ENCODE data around the gene SRP19.

The SRP19 gene

DNA sequence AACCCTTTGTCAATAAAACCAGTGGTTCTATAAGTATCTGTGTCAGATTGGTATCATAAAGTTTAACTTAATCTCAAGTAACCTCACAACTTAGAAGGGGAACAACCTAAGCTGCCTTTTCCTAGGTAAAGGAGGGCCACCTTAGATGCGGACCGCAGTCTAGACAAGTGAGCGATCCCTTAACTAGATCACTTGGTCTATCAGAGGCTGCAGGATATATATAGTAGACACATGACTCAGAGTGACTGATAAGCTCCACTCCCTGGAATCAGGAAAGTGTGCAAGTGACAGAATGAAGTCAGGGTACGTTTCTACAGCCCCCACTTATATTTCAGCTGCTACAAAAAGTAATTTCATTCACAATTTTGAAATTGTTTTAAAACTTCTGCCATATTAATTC lies 53.5 kb downstream of the SRP19 start:
- DNase-seq = peak; percentile 8
- in situ Hi-C loops (cut with HindIII; ENCODE audit: low pct_ligation_motif_present, low pct_unique_long_range_greater_than_20kb, low sequenced_read_pairs) = no loop called here

DNA sequence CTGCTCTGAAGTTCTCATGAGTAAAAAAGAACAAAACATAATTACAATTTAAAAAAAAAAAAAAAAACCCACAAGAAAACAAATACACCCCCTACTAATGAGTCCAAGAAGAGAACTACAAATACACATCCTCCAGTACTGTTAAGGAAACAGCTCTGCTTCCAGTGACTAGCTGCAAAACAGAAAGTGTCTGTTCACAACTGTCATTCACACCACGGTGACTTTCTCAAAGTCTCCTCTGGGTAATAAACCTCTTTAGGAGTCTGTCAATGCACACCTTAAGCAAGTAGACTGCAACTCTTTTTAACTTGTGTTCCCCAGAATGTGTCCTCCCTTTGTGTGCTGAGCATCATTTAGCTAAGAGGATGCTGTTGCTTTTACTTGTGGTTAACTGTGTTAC lies 54.7 kb downstream of the SRP19 start:
- no peak for DNase-seq
- in situ Hi-C loops (cut with HindIII; ENCODE audit: low pct_ligation_motif_present, low pct_unique_long_range_greater_than_20kb, low sequenced_read_pairs) = no loop called here

GRCh38 chr5:112917453-112917995 lies 56.4 kb downstream of the SRP19 start:
- in situ Hi-C loops (cut with HindIII; ENCODE audit: low pct_ligation_motif_present, low pct_unique_long_range_greater_than_20kb, low sequenced_read_pairs) = no loop called here
- peak; percentile 7 for DNase-seq

DNA sequence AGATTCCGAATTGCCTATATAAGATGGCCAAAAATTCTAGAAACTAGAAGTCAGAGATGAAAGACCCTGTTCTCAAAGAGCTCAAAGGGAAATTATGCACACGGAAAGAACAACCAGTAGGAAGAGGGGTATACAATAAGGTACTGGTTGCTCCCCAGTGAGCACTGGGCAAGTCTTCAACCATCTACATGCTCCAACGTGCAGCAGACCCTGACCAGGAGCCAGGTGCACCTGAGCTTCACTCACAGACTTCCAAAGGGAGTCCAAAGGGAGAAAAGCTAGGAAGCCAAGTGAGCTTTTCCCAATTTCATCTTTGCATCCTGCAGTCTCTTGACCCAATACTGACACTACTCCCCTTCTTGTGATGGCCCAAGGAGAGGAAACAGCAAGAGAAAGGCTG lies 57.0 kb downstream of the SRP19 start:
- DNase-seq = no peak
- in situ Hi-C loops (cut with HindIII; ENCODE audit: low pct_ligation_motif_present, low pct_unique_long_range_greater_than_20kb, low sequenced_read_pairs) = no loop called here

DNA sequence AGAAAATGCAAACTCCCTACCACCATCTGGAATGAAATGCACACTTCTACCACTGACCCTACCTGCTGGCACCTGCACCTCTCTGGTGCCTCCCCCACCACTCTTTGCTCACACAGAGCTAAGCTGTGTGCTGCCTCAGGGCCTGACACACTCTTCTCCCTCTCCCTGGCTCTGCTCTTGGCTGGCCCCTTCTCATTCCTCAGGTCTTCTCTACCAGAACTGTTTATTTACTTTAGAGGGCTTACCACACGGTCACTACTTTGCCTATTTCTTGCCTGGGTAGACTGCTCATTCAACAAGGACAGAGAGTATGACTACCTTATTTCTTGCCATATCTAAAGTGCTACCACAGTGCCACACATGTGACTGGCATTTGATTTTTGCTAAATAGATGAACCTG lies 57.6 kb downstream of the SRP19 start:
- DNase-seq = peak; percentile 42
- in situ Hi-C loops (cut with HindIII; ENCODE audit: low pct_ligation_motif_present, low pct_unique_long_range_greater_than_20kb, low sequenced_read_pairs) = no loop called here
